Right lobe of liver (tissue), 4 donors: ENCODE data around the gene ENOPH1.

Source experiments
- POLR2A ChIP-seq: fragments of 450-650 bp; IDR thresholded peaks from one replicate; pipeline ENCODE4 v1.6.1; 2017; ENCODE audit warnings: antibody characterized with exemption, mild to moderate bottlenecking
- TF ChIP-seq, protein P1 (sequence below), 4 donors: fragments of 200-600 bp in 3 of 4; fragments of 450-650 bp in 1 of 4; IDR thresholded peaks; one replicate each; pipeline versions ENCODE4 v1.5.1 to v1.8.0; 2016 to 2022; ENCODE audit warnings: antibody characterized with exemption in 4 of 4, mild to moderate bottlenecking in 2 of 4
- donor health status: DM: no; HTN: no; CAD: no.
- donor health status: DM: no; HTN: no; CAD: no.
- donor health status: DM: no; HTN: yes; CAD: no.

DNA sequence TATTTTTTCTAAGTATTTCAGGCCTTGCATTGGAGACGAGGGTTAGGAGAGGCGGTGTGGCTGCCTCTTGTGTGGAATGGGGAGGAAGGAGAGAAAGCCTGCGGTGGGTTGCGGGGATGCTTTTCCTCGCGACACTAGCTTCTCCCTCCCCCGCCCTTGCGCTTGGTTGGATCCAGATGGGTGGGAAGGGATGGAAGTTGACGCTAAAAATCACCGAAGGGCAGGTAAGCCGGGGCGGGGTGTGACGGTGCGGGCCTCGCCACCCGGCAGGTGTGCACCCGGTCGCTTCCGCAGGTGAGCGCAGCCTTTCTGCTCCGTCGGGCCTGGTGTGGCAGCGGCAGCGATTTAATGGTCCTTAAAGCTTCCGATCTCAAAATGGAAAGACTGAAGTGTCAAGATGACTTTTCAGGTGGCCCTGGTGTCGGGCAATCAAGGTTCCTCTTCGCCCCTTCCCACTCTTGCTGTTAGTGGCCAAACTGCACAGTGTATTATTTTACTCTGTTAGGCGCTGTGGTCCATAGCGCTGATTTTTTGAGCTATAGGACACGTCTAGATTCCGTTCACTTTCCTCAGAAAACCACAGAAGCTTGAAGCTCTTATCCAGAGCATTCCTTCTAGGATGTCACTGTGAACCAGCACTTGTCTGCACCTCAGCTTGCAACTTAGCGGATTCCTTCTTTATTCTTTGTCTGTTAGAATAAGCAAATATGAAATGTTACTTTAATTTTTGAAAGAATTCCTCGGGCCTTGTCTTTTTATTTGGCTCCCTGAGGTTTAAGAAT, 765 bp downstream of the ENOPH1 start:
- TF ChIP-seq, protein P1, sequence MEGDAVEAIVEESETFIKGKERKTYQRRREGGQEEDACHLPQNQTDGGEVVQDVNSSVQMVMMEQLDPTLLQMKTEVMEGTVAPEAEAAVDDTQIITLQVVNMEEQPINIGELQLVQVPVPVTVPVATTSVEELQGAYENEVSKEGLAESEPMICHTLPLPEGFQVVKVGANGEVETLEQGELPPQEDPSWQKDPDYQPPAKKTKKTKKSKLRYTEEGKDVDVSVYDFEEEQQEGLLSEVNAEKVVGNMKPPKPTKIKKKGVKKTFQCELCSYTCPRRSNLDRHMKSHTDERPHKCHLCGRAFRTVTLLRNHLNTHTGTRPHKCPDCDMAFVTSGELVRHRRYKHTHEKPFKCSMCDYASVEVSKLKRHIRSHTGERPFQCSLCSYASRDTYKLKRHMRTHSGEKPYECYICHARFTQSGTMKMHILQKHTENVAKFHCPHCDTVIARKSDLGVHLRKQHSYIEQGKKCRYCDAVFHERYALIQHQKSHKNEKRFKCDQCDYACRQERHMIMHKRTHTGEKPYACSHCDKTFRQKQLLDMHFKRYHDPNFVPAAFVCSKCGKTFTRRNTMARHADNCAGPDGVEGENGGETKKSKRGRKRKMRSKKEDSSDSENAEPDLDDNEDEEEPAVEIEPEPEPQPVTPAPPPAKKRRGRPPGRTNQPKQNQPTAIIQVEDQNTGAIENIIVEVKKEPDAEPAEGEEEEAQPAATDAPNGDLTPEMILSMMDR (IDR thresholded peaks at IDR 0.05) = no peak
- TF ChIP-seq POLR2A = no peak
